HG02840 (cell line): ENCODE results near the gene CATSPERB.
"Not testable (repeated sequence)": the region's sequence is repeated elsewhere in the genome, so short reads cannot be mapped to it uniquely, and the experiment has no call there.

Experiments
- ATAC-seq: cut with Tn5 transposase; IDR thresholded peaks from one replicate; pipeline ENCODE4 v1.9.1; 2021; ENCODE audit warnings: mild to moderate bottlenecking, moderate library complexity, moderate number of reproducible peaks; ENCODE audit not compliant: unreplicated experiment, low FRiP score

CATSPERB gene

GRCh38 chr14:91585856-91586255 lies 146.0 kb downstream of the CATSPERB start:
- ATAC-seq: no peak

- no peak for ATAC-seq
Observed at GRCh38 chr14:91582761-91583160, 149.1 kb downstream of the CATSPERB start.

GRCh38 chr14:91580876-91581577 lies 150.9 kb downstream of the CATSPERB start:
- ATAC-seq: no peak

- no peak for ATAC-seq
Observed at GRCh38 chr14:91577632-91578233, 154.2 kb downstream of the CATSPERB start.

- ATAC-seq: no peak
Observed at GRCh38 chr14:91575469-91576208, 156.2 kb downstream of the CATSPERB start.

- no peak for ATAC-seq
Observed at GRCh38 chr14:91573894-91574837, 157.7 kb downstream of the CATSPERB start.

GRCh38 chr14:91573528-91573893 lies 158.4 kb downstream of the CATSPERB start:
- no peak for ATAC-seq

- no peak for ATAC-seq
Observed at GRCh38 chr14:91570021-91570420, 161.9 kb downstream of the CATSPERB start.

- ATAC-seq: no peak
Observed at GRCh38 chr14:91569301-91569700, 162.6 kb downstream of the CATSPERB start.

GRCh38 chr14:91568626-91569025 lies 163.3 kb downstream of the CATSPERB start:
- ATAC-seq: no peak

- ATAC-seq: not testable (repeated sequence)
Observed at GRCh38 chr14:91567827-91568226, 164.1 kb downstream of the CATSPERB start.

- ATAC-seq: no peak
Observed at GRCh38 chr14:91555531-91555930, 176.4 kb downstream of the CATSPERB start.

GRCh38 chr14:91554535-91555332 lies 177.2 kb downstream of the CATSPERB start:
- no peak for ATAC-seq

GRCh38 chr14:91548108-91548507 lies 183.8 kb downstream of the CATSPERB start:
- ATAC-seq: no peak

- no peak for ATAC-seq
Observed at GRCh38 chr14:91545946-91546716, 185.8 kb downstream of the CATSPERB start.

- no peak for ATAC-seq
Observed at GRCh38 chr14:91545204-91545603, 186.7 kb downstream of the CATSPERB start.

- no peak for ATAC-seq
Observed at GRCh38 chr14:91536327-91536726, 195.6 kb downstream of the CATSPERB start.

GRCh38 chr14:91534059-91534458 lies 197.8 kb downstream of the CATSPERB start:
- ATAC-seq: not testable (repeated sequence)

GRCh38 chr14:91533623-91534022 lies 198.3 kb downstream of the CATSPERB start:
- ATAC-seq: no peak
